GM12878 (cell line): ENCODE results near the gene MMRN2. TPM values are rescaled to one million over a fixed set of nuclear protein-coding genes. Genes with fewer than 3 reads are reported as not detected.
A peak's percentile ranks its signal among the peaks of the same experiment; 100 is the strongest.

Source experiments
- ATAC-seq: fragments of 200-7000 bp; cut with Tn5 transposase; 3 replicates; pipeline ENCODE4 v1.9.1; 2020; ENCODE audit warnings: mild to moderate bottlenecking, moderate library complexity
- BruUV-seq: library from RNA; stranded (reverse); fragments of 400-500 nt; replicated peaks from 2 replicates; lab custom pipeline; 2021; lab: Mats Ljungman, UMichigan
- CTCF ChIA-PET: fragments of 300-600 bp; sonication (Branson Sonifier 250); formaldehyde crosslinking; extraction: SDS; loops from one replicate; lab custom pipeline; 2021; ENCODE audit warnings: inconsistent platforms; lab: Yijun Ruan, JAX
- POLR2A ChIA-PET: fragments of 350-600 bp; formaldehyde crosslinking; extraction: SDS; loops from one replicate; lab custom pipeline; 2021; ENCODE audit warnings: inconsistent platforms; lab: Charles Lee
- RAD21 ChIA-PET: fragments of 300-600 bp; sonication (Branson Sonifier 250); formaldehyde crosslinking; loops from one replicate; lab custom pipeline; 2023; ENCODE audit warnings: antibody characterized with exemption; ENCODE audit not compliant: unreplicated experiment; lab: Charles Lee
- SMC1A ChIA-PET: fragments of 300-600 bp; sonication (Branson Sonifier 250); formaldehyde crosslinking; loops from one replicate; lab custom pipeline; 2023; ENCODE audit not compliant: unreplicated experiment, uncharacterized antibody; lab: Charles Lee
- DNase-seq: peaks from one replicate; pipeline ENCODE4 v3.0.0-alpha.2; 2011; ENCODE audit warnings: low read depth, low spot score
- FAIRE-seq: peaks from 3 replicates; lab custom pipeline; 2011; peaks lifted over from hg19 to GRCh38; lab: Jason Lieb, UNC
- H2AFZ ChIP-seq: 2 replicates; pipeline ENCODE4 v1.6.0; 2011; ENCODE audit warnings: low read depth, low read length, control low read depth; ENCODE audit not compliant: control insufficient read depth
- H3K27ac ChIP-seq: 2 replicates; pipeline ENCODE4 v1.5.1; 2011; ENCODE audit warnings: control low read depth; ENCODE audit not compliant: control insufficient read depth, insufficient read depth
- H3K27me3 ChIP-seq, 2 experiments: replicated peaks in 1 of 2; 2 replicates each; pipeline versions ENCODE4 v1.6.0 to v1.6.1; 2011; ENCODE audit warnings: low read length in 1 of 2; ENCODE audit not compliant: control insufficient read depth in 2 of 2, insufficient read depth in 2 of 2
- H3K36me3 ChIP-seq, 2 experiments: 2 replicates each; pipeline ENCODE4 v1.5.1; 2011; ENCODE audit warnings: low read length in 1 of 2; ENCODE audit not compliant: control insufficient read depth in 2 of 2, insufficient read depth in 2 of 2
- H3K4me1 ChIP-seq: 2 replicates; pipeline ENCODE4 v1.6.1; 2011; ENCODE audit warnings: mild to moderate bottlenecking, low read length, moderate library complexity, mixed read lengths; ENCODE audit not compliant: control insufficient read depth, insufficient read depth
- H3K4me2 ChIP-seq: 2 replicates; pipeline ENCODE4 v1.6.0; 2011; ENCODE audit warnings: control low read depth; ENCODE audit not compliant: control insufficient read depth, insufficient read depth
- H3K4me3 ChIP-seq: fragments of 200-600 bp; sonication (generic); 2 replicates; pipeline ENCODE4 v1.5.1; 2016
- H3K79me2 ChIP-seq: 2 replicates; pipeline ENCODE4 v1.6.0; 2011; ENCODE audit warnings: low read length; ENCODE audit not compliant: control insufficient read depth, insufficient read depth
- H3K9ac ChIP-seq: 2 replicates; pipeline ENCODE4 v1.8.0; 2011; ENCODE audit warnings: low read length, control low read depth, mixed read lengths; ENCODE audit not compliant: control insufficient read depth, insufficient read depth
- H3K9me3 ChIP-seq: replicated peaks from 3 replicates; pipeline ENCODE4 v1.5.1; 2011; ENCODE audit warnings: mild to moderate bottlenecking, low read length; ENCODE audit not compliant: control insufficient read depth, insufficient read depth
- H4K20me1 ChIP-seq: 2 replicates; pipeline ENCODE4 v1.6.0; 2011; ENCODE audit not compliant: control insufficient read depth, insufficient read depth
- JUNB ChIP-seq: IDR thresholded peaks from 2 replicates; pipeline ENCODE4 v1.6.1; 2016; ENCODE audit warnings: antibody characterized with exemption, mild to moderate bottlenecking
- RAD21 ChIP-seq: IDR thresholded peaks from 2 replicates; pipeline ENCODE4 v1.6.1; 2011; ENCODE audit warnings: mild to moderate bottlenecking, low read depth, low read length, moderate library complexity; ENCODE audit not compliant: insufficient read depth
- SKIL ChIP-seq: fragments of 450-650 bp; IDR thresholded peaks from 2 replicates; pipeline ENCODE4 v1.6.1; 2017; ENCODE audit warnings: mild to moderate bottlenecking, low read depth, inconsistent platforms; ENCODE audit not compliant: poor library complexity, severe bottlenecking
- USF1 ChIP-seq: IDR thresholded peaks from 2 replicates; pipeline ENCODE4 v1.6.1; 2011; ENCODE audit warnings: borderline replicate concordance, low read depth, mild to moderate bottlenecking, moderate library complexity, mixed read lengths, low read length; ENCODE audit not compliant: insufficient read depth; ENCODE audit errors: extremely low read length
- ZBED1 ChIP-seq: IDR thresholded peaks from 2 replicates; pipeline ENCODE4 v1.6.1; 2016; ENCODE audit warnings: borderline replicate concordance
- WGBS: methylation state at CpG from one replicate; pipeline ENCODE4 v1.1.6; 2016; ENCODE audit warnings: low lambda C conversion rate; ENCODE audit not compliant: insufficient replicate concordance, insufficient coverage; ENCODE audit errors: missing lambda C conversion rate; 5-methylcytosine and 5-hydroxymethylcytosine counted together
- in situ Hi-C: fragments of 300-500 bp; cut with MboI; formaldehyde crosslinking; loops from 9 replicates; pipeline ENCODE4 v1.14.3; 2018; ENCODE audit warnings: mixed read lengths
- intact Hi-C: fragments of 100-400 bp; cut with micrococcal nuclease; formaldehyde crosslinking; loops from one replicate; pipeline ENCODE4 v1.14.2; 2022; ENCODE audit not compliant: unreplicated experiment
- polyA plus RNA-seq, 11 experiments: library from polyadenylated mRNA; depleted of rRNA in 4 of 11; unstranded in 6 of 11; stranded (reverse) in 5 of 11; fragments of >200 nt; fragmentation: Nextera tagmentation in 4 of 11; fragmentation: Illumina TruSeq in 1 of 11; extraction: Ambion mirVana in 4 of 11; extraction: Trizol in 1 of 11; gene quantifications; 1 replicate in 1 of 11; 2 replicates in 10 of 11; pipeline versions ENCODE4 v1.2.1 to v1.2.3, GENCODE V29; 2011 to 2016; ENCODE audit warnings: inconsistent platforms in 2 of 11, missing spikeins in 2 of 11, low read depth in 1 of 11
- total RNA-seq, 4 experiments: library from RNA; depleted of rRNA in 3 of 4; stranded (reverse); fragments of >200 nt in 3 of 4; fragmentation: Illumina TruSeq in 1 of 4; extraction: Trizol in 1 of 4; gene quantifications; 2 replicates each; pipeline versions ENCODE4 v1.2.1 to v1.2.3, GENCODE V29; 2013 to 2021

Gene MMRN2
- total and polyA plus RNA-seq, 10 of the 15 experiments (the other 5 are each of a cell fraction or from before 2014, with no cell fraction given) = 0.09 to 1.0 (median 0.54) TPM; not detected in 3

GRCh38 chr10:86968271-86968993 lies 11.0 kb upstream of the MMRN2 start, which contains the start of gene ADIRF:
ADIRF (plus strand) TSS chr10:86968482; CDS start chr10:86968545, 63 bp downstream.
- Histone ChIP-seq H3K9ac (no peak within 1 kb of the TSS), H4K20me1 (no peaks in the 10 kb centered on the region), H3K36me3 (no peaks in the 10 kb centered on the region), H3K27me3 (peaks cover 0 to 2% of the 10 kb centered on the region in 2 experiments; a peak in 1 of 4 replicates), H3K9me3 (no peaks in the 10 kb centered on the region), H3K4me2 (peak within 1 kb of the TSS; percentile 88), H3K4me1 (peaks cover 54% of the 10 kb centered on the region), H3K27ac (peak within 1 kb of the TSS; percentile 88; the same call in 1 of the 2 replicates), H2AFZ (peak within 1 kb of the TSS; percentile 85; the same call in 1 of the 2 replicates), H3K79me2 (no peaks in the 10 kb centered on the region), H3K4me3 (no peak within 1 kb of the TSS)
- no peak for TF ChIP-seq ZBED1
- no peak for TF ChIP-seq USF1
- TF ChIP-seq JUNB = no peak
- no peak for TF ChIP-seq RAD21
- TF ChIP-seq SKIL = no peak
- ATAC-seq (no peak), DNase-seq (no peak), FAIRE-seq (no peak)
- RAD21 ChIA-PET = interaction anchor here (1.8 kb wide), 1 partner anchor 22 kb away, joined by 5 read pairs; no protein-coding TSS in a partner anchor
- CTCF ChIA-PET = interaction anchor here (1.0 kb wide), 1 partner anchor 8 kb away, joined by 4 read pairs; no protein-coding TSS in a partner anchor
- SMC1A ChIA-PET = no interaction called here
- in situ Hi-C loops (no loop called here), intact Hi-C loops (loop anchor here (5.0 kb wide), 1 partner anchor 124 kb away; the partner anchor contains the start of gene GLUD1)
- POLR2A ChIA-PET = no interaction called here
- BruUV-seq = no TSS peak
- WGBS = 71% methylated on average over 56 of the region's 59 CpGs
